ENCODE results near the gene COL23A1.

DNA sequence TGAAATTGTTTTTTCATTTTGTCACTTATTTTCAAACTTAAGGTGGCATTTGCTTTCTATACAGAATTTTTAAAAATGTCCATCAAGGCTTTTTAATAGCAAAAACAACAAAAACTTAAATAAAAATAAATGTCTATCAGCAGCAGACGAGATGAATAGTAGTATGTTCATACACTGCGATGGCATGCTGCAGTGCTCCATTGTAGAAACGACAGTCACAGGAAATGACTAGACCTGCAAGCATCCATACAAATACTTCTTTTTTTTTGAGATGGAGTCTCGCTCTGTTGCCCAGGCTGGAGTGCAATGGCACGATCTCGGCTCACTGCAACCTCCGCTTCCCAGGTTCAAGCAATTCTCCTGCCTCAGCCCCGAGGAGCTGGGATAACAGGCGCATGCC lies 41.4 kb downstream of the COL23A1 start:
- TF ChIP-seq YY1 (IDR thresholded peaks at IDR 0.05; ENCODE audit: insufficient read depth, insufficient replicate concordance, low read depth, low read length), result no peak
- no peak for TF ChIP-seq BCL6 (CRISPR knock-in tag; IDR thresholded peaks at IDR 0.05)
- TF ChIP-seq MTA1 (CRISPR knock-in tag; IDR thresholded peaks at IDR 0.05; ENCODE audit: borderline replicate concordance), result no peak
- TF ChIP-seq ZBTB7A (CRISPR knock-in tag; IDR thresholded peaks at IDR 0.05), result no peak
- TF ChIP-seq BRCA1 (CRISPR knock-in tag; IDR thresholded peaks at IDR 0.05), result no peak
- TF ChIP-seq ZNF598 (CRISPR knock-in tag; IDR thresholded peaks at IDR 0.05; ENCODE audit: borderline replicate concordance), result no peak
- no peak for TF ChIP-seq IRX3 (CRISPR knock-in tag; IDR thresholded peaks at IDR 0.05; ENCODE audit: borderline replicate concordance, low read depth)
- TF ChIP-seq NBN (conservative IDR thresholded peaks at IDR 0.05), result no peak
- no peak for TF ChIP-seq CTCF (CRISPR knock-in tag; IDR thresholded peaks at IDR 0.05)
- TF ChIP-seq ELF4 (CRISPR knock-in tag; IDR thresholded peaks at IDR 0.05; ENCODE audit: borderline replicate concordance), result no peak
- no peak for TF ChIP-seq EZH2 (conservative IDR thresholded peaks at IDR 0.05; ENCODE audit: low read depth, low read length)
- TF ChIP-seq, protein P1, sequence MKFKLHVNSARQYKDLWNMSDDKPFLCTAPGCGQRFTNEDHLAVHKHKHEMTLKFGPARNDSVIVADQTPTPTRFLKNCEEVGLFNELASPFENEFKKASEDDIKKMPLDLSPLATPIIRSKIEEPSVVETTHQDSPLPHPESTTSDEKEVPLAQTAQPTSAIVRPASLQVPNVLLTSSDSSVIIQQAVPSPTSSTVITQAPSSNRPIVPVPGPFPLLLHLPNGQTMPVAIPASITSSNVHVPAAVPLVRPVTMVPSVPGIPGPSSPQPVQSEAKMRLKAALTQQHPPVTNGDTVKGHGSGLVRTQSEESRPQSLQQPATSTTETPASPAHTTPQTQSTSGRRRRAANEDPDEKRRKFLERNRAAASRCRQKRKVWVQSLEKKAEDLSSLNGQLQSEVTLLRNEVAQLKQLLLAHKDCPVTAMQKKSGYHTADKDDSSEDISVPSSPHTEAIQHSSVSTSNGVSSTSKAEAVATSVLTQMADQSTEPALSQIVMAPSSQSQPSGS (CRISPR knock-in tag; IDR thresholded peaks at IDR 0.05), result no peak
- no peak for TF ChIP-seq POLR2A (IDR thresholded peaks at IDR 0.05; ENCODE audit: insufficient read depth in 1 of 2, low read depth in 2 of 2, low read length in 2 of 2)
- no peak for TF ChIP-seq NCOA2 (CRISPR knock-in tag; IDR thresholded peaks at IDR 0.05)
